ENCODE data around the gene SPATA13.

DNA sequence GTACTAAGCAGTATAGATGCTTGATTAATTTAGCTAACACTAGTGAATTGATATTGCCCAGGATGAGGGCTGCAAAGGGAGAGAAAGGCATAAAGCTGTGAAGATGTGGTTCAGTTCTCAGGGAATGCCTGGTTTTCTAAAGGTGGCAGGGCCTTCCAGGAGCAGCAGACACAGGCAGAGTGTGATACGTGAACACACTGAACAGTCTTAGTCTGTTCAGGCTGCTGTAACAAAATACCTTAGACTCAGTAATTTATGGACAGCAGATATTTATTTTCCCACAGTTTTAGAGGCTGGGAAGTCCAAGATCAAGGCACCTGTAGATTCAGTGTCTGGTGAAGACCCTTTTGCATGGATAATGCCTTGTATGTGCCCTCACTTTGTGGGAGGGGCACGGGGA, 8.7 kb upstream of the SPATA13 start:
- no peak for TF ChIP-seq EZH2 (IDR thresholded peaks at IDR 0.05; ENCODE audit: borderline replicate concordance, insufficient read depth, low read depth, low read length, poor library complexity, severe bottlenecking)
- TF ChIP-seq, protein P1, sequence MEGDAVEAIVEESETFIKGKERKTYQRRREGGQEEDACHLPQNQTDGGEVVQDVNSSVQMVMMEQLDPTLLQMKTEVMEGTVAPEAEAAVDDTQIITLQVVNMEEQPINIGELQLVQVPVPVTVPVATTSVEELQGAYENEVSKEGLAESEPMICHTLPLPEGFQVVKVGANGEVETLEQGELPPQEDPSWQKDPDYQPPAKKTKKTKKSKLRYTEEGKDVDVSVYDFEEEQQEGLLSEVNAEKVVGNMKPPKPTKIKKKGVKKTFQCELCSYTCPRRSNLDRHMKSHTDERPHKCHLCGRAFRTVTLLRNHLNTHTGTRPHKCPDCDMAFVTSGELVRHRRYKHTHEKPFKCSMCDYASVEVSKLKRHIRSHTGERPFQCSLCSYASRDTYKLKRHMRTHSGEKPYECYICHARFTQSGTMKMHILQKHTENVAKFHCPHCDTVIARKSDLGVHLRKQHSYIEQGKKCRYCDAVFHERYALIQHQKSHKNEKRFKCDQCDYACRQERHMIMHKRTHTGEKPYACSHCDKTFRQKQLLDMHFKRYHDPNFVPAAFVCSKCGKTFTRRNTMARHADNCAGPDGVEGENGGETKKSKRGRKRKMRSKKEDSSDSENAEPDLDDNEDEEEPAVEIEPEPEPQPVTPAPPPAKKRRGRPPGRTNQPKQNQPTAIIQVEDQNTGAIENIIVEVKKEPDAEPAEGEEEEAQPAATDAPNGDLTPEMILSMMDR (IDR thresholded peaks at IDR 0.05), result no peak

Data from B cell (primary cell).